ENCODE measurements around the gene ARPC4. TPM values are rescaled to one million over a fixed set of nuclear protein-coding genes. Genes with fewer than 3 reads are reported as not detected.

The ARPC4 gene
- total and polyA plus RNA-seq, 2 donors from 2014 or later, result 138 to 164 TPM

DNA sequence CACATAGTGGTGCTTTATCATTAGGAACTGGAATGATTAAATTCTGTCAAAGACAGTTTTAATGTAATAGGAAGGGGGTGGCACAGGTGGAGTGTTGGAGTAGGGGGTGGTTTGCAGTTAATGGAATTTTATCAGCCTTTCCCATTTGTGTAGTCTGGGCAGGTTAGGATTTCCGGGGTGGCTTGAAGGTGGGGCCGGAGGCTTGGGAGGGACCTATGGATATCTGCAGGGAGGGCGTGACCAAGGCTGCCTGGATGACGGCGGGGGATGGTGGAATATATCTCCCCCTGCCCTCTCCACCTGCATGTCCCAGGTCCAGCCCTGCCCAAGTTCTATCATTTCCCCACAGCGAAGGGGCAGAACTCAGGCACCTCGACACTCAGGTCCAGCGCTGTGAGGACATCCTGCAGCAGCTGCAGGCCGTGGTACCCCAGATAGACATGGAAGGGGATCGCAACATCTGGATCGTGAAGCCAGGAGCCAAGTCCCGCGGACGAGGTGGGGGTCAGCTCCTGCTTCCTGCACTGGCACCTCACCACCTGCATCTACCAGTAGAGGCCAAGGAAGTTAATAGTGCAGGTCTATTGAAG is 32.7 kb downstream of the ARPC4 start:
- DNase-seq (no peak), FAIRE-seq (no peak)
- Histone ChIP-seq H3K27me3 (ENCODE audit: control insufficient read depth, insufficient read depth, low read length) (no peaks in the 10 kb centered on the region), H3K36me3 (ENCODE audit: control insufficient read depth in 2 of 3, insufficient read depth in 3 of 3, low read length in 3 of 3) (peaks cover 0 to 2% (median 0%) of the 10 kb centered on the region in 3 donors), H3K4me1 (ENCODE audit: control insufficient read depth in 2 of 3, insufficient read depth in 2 of 3, low read depth in 1 of 3, low read length in 3 of 3) (no peaks in the 10 kb centered on the region), H3K27ac (ENCODE audit: low read depth in 2 of 2, low read length in 2 of 2) (no peak overlapping the region), H3K9ac (ENCODE audit: low read length in 3 of 3) (no peak overlapping the region), H3K4me3 (ENCODE audit: low read length in 3 of 3) (no peak overlapping the region), H3K9me3 (ENCODE audit: control insufficient read depth in 2 of 3, insufficient read depth in 1 of 3, low read length in 3 of 3) (no peaks in the 10 kb centered on the region)
- intact Hi-C loops (cut with DNase I), result no loop called here
- TF ChIP-seq, protein P1, sequence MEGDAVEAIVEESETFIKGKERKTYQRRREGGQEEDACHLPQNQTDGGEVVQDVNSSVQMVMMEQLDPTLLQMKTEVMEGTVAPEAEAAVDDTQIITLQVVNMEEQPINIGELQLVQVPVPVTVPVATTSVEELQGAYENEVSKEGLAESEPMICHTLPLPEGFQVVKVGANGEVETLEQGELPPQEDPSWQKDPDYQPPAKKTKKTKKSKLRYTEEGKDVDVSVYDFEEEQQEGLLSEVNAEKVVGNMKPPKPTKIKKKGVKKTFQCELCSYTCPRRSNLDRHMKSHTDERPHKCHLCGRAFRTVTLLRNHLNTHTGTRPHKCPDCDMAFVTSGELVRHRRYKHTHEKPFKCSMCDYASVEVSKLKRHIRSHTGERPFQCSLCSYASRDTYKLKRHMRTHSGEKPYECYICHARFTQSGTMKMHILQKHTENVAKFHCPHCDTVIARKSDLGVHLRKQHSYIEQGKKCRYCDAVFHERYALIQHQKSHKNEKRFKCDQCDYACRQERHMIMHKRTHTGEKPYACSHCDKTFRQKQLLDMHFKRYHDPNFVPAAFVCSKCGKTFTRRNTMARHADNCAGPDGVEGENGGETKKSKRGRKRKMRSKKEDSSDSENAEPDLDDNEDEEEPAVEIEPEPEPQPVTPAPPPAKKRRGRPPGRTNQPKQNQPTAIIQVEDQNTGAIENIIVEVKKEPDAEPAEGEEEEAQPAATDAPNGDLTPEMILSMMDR (IDR thresholded peaks at IDR 0.05; ENCODE audit: borderline replicate concordance, extremely low read depth, insufficient read depth), result no peak

DNA sequence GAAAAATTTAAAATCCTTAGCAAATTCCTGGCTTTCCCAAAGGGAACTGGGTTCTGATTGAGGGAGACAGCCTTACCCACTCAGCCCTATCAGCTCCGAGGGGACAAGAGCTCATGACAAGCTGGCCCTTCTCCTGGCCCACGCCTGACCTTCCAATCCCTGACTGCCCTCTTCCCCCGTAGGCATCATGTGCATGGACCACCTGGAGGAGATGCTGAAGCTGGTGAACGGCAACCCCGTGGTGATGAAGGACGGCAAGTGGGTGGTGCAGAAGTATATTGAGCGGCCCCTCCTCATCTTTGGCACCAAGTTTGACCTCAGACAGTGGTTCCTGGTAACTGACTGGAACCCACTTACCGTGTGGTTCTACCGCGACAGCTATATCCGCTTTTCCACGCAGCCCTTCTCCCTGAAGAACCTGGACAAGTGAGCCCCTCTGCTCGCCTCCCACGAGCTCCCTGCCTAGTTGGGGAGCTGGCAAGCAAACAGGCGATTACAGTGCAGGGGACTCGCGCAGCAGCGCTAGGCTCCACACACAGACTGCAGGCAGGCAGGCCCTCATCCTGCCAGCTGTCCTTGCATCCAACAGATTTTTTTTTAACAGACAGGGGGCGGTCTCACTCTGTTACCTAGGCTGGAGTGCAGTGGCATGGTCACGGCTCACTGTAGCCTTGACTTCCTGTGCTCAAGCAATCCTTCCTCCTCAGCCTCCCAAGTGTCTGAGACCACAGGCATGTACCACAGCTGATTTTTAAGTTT is 34.1 kb downstream of the ARPC4 start:
- intact Hi-C loops (cut with DNase I), result no loop called here
- Histone ChIP-seq H3K9me3 (ENCODE audit: control insufficient read depth in 2 of 3, insufficient read depth in 1 of 3, low read length in 3 of 3) (no peaks in the 10 kb centered on the region), H3K9ac (ENCODE audit: low read length in 3 of 3) (no peak overlapping the region), H3K36me3 (ENCODE audit: control insufficient read depth in 2 of 3, insufficient read depth in 3 of 3, low read length in 3 of 3) (peaks cover 0 to 2% (median 0%) of the 10 kb centered on the region in 3 donors), H3K4me1 (ENCODE audit: control insufficient read depth in 2 of 3, insufficient read depth in 2 of 3, low read depth in 1 of 3, low read length in 3 of 3) (no peaks in the 10 kb centered on the region), H3K4me3 (ENCODE audit: low read length in 3 of 3) (no peak overlapping the region), H3K27ac (ENCODE audit: low read depth in 2 of 2, low read length in 2 of 2) (no peak overlapping the region), H3K27me3 (ENCODE audit: control insufficient read depth, insufficient read depth, low read length) (no peaks in the 10 kb centered on the region)
- no peak for FAIRE-seq
- TF ChIP-seq, protein P1 (IDR thresholded peaks at IDR 0.05; ENCODE audit: borderline replicate concordance, extremely low read depth, insufficient read depth), result no peak
- DNase-seq, result no peak

DNA sequence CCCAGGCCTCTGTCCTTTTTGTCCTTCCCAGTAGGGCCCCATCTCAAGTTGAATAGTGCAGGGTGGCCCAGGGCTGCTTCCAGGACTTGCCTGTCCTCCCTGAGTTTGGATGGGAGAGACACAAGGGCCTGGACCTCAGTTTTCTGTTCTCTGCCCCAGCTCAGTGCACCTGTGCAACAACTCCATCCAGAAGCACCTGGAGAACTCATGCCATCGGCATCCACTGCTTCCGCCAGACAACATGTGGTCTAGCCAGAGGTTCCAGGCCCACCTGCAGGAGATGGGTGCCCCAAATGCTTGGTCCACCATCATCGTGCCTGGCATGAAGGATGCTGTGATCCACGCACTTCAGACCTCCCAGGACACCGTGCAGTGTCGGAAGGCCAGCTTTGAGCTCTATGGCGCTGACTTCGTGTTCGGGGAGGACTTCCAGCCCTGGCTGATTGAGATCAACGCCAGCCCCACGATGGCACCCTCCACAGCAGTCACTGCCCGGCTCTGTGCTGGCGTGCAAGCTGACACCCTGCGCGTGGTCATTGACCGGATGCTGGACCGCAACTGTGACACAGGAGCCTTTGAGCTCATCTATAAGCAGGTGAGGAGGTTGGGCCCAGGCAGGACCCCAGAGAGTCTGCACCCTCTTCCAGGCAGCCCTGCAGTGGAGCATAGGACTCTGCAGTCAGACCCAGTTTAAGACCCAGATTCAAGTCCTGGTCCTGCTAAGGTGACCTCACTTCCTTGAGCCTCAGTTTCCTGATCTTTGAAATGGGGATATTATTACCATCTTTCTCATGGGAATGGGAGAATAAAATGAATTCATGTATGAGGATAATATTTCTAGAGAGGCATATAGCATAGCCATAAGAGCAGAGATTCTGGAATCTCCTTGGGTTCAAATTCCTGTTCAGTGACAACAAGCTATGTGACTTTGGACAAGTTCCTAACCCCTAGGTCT is 36.2 kb downstream of the ARPC4 start:
- TF ChIP-seq, protein P1 (IDR thresholded peaks at IDR 0.05; ENCODE audit: borderline replicate concordance, extremely low read depth, insufficient read depth), result no peak
- FAIRE-seq (no peak), DNase-seq (no peak)
- Histone ChIP-seq H3K27me3 (ENCODE audit: control insufficient read depth, insufficient read depth, low read length) (no peaks in the 10 kb centered on the region), H3K4me3 (ENCODE audit: low read length in 3 of 3) (no peak overlapping the region), H3K9ac (ENCODE audit: low read length in 3 of 3) (no peak overlapping the region), H3K4me1 (ENCODE audit: control insufficient read depth in 2 of 3, insufficient read depth in 2 of 3, low read depth in 1 of 3, low read length in 3 of 3) (no peaks in the 10 kb centered on the region), H3K9me3 (ENCODE audit: control insufficient read depth in 2 of 3, insufficient read depth in 1 of 3, low read length in 3 of 3) (no peaks in the 10 kb centered on the region), H3K27ac (ENCODE audit: low read depth in 2 of 2, low read length in 2 of 2) (no peak overlapping the region), H3K36me3 (ENCODE audit: control insufficient read depth in 2 of 3, insufficient read depth in 3 of 3, low read length in 3 of 3) (peaks cover 0 to 2% (median 0%) of the 10 kb centered on the region in 3 donors)
- intact Hi-C loops (cut with DNase I), result no loop called here

Measured in kidney (tissue), 14 donors.